ENCODE measurements around the gene FYB1.
A peak's percentile ranks its signal among the peaks of the same experiment; 100 is the strongest.
"Not testable (repeated sequence)": the region's sequence is repeated elsewhere in the genome, so short reads cannot be mapped to it uniquely, and the experiment has no call there.

Gene FYB1, protein sequence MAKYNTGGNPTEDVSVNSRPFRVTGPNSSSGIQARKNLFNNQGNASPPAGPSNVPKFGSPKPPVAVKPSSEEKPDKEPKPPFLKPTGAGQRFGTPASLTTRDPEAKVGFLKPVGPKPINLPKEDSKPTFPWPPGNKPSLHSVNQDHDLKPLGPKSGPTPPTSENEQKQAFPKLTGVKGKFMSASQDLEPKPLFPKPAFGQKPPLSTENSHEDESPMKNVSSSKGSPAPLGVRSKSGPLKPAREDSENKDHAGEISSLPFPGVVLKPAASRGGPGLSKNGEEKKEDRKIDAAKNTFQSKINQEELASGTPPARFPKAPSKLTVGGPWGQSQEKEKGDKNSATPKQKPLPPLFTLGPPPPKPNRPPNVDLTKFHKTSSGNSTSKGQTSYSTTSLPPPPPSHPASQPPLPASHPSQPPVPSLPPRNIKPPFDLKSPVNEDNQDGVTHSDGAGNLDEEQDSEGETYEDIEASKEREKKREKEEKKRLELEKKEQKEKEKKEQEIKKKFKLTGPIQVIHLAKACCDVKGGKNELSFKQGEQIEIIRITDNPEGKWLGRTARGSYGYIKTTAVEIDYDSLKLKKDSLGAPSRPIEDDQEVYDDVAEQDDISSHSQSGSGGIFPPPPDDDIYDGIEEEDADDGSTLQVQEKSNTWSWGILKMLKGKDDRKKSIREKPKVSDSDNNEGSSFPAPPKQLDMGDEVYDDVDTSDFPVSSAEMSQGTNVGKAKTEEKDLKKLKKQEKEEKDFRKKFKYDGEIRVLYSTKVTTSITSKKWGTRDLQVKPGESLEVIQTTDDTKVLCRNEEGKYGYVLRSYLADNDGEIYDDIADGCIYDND
- total RNA-seq, result 651 reads per million, percentile 98 among the genes with 10 or more reads in this experiment

DNA sequence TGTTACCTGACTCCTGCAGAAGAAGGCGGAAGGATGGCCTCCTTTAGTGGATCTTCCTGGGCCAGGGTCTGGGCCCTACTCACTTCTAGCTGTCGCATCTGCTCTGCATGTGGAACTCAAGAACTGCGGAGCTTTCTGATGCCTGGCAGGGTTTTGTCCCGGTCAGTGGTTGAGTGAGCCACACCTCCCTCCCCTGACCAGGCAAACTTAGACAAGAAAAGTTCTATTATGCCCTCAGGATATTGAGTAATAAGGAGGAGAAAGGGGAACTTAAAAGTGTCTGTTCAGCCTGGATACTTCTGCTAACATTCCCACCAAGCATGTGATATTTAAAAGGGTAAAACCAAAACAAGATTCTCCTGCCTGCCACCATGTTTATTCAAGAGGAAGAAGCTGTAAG is at the start of gene FYB1:
TSS of gene FYB1 (minus strand) at position 127 of the 400 bp plus-strand sequence. CDS start 16,603 bp downstream, outside the sequence.
- no peak for DNase-seq

DNA sequence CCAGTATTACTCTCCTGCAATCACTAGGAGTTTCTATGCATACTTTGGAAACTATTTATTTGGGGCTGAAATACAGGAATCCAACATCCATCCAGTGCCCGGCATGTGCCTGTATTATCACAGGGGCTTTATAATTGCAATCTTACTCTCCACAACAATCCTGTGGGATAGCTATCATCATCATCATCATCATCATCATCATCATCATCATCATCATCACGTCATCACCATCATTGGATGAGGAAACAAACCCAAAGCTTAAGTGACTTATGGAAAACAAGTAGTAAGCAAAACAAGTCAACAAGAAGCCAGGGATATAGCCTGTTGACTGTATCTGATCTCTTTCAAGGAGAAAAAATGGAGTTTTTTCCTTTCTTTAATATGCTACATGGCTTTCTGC is 47.8 kb upstream of the FYB1 start:
- DNase-seq, result no peak

DNA sequence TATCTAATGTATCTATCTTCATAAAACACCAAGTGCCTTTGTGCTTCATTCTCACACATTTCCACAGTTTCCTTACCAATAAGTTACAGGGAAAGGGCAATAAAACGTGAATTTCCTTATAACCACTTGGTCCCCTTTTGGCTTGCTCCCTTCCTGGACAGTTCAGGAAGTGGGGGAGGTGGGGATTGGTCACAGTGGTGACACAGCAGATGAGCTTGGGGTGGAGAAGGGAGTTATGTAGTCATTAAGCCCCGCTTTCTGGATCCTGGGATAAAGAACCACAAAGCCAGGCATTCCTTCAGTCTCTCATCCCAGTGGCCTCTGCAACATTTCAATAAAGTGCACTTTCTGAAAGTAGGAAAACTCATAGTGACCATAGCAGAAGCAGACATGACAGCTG is 47.1 kb upstream of the FYB1 start:
- DNase-seq, result no peak

DNA sequence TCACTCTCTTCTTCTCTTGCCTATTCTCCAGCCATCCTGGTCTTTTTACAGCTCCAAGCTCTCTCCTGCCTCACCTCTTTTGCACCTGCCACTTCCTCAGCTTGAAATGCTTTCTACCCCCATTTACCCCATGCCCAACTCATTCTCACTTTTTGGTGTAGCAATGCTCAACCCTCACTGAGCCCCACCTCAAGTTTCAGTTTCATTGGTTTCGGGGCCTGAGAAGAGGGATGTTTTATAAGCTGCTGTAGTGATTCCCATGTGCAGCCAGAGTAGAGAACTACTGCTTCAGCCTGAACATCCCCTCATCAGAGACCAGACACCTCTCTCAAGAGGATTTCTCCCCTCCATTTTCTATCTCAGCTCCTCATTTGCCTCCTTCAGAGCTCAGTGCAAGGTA is 45.2 kb upstream of the FYB1 start:
- DNase-seq, result no peak

DNA sequence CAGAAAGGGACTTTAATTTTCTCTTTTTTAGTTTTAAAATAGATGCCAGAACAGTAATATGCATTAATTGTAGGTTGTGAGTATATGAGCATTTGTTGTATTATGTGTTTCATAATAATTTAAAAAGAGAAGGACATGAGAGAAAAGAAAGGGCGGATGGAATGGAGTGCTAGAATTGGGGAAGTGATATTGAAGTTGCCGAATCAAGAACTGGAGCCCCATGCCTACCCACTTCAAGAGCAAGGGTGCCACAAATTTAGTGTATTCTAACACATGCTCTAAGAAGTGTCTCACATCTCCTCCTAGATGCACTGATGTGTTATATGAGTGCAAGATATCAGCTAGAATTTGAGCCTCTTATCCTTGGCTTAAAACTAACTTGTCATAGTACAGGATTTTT is 43.6 kb upstream of the FYB1 start:
- no peak for DNase-seq

DNA sequence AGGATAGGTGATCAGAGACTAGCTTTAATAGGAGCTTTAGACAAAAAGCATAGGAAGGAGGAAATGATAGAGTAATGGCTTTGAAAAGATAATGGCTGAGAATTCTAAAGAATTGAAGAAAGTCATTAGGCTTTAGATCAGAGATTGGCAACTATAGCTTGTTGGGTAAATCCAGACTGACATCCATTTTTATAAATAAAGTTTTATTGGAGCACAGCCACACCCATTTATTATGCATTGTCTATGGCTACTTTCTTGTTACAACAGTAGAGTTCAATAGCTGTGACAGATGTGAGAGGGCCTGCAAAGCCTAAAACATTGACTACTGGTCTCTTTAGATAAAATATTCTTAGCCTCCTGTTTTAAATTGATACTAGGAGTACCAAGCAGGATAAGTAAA is 40.7 kb upstream of the FYB1 start:
- no peak for DNase-seq

DNA sequence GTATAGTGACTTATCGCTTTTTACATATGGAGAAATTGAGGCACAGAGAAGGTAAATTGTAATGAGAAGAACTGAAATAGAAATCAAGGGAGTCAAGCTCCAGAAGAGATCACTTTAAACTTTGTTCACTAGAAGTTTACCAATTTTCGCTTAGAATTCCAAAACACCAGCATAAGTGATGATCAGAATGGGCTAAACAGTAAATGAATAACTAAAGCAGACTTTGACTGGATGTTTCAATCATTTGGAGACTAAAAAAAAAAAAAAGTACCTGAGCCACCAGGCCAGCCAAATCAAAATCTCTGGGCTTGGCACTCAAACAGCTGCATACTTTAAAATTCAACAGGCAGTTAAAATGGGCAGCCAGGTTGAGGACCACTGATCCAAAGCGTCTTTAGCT is 38.2 kb upstream of the FYB1 start:
- DNase-seq, result no peak

DNA sequence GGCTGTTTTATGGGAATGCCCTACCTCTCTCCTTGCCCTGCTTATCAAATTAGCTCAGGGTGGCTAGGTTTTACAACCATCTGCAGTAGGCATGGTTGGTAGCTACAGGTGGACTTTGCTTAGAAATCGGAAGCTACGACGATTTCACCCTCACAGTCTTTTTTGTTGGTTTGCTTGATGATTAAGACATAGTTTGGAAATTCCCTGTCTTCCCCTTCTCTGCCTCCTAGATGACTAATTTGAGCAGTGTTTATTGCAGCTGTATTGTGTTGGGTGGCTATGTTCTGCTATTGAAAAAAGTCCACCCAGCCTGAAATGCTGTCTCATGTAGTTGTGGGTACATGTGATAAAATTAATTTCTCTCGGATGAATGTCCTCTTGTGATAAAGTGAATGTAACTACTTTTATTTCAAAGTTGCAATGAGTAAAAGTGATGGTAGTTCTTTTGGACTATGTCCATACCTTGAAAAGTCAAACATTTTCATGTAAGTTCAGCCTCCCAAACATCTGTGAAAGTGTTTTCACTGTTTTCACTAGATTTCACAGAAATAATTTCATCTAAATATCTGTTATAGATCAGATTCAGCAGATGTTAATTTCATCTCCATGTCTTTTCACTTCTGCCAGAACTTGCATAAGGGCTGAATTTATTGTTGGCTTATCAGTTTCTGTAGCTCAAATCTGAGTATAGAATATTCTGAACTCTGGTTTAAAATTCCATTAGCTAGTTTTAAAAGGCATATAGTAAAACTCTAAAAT is 37.3 kb upstream of the FYB1 start:
- no peak for DNase-seq

DNA sequence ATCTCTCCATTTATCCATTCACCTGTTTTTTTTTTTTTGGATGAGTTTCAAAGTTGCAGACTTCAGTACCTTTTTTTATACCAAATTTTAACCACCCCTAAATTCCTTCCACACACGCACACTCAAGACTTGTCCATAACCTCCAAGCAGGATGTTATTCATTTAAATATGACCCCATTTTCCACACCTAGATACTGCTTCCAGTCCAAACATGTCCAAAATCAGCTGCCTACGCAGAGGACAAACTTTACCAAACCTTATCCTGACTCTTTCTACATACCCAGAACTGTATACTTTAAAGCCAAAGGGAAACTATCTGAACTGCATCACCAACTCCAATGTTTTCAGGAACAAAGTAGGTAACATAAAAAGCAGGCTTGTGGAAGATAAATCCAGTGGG is 36.0 kb upstream of the FYB1 start:
- no peak for DNase-seq

DNA sequence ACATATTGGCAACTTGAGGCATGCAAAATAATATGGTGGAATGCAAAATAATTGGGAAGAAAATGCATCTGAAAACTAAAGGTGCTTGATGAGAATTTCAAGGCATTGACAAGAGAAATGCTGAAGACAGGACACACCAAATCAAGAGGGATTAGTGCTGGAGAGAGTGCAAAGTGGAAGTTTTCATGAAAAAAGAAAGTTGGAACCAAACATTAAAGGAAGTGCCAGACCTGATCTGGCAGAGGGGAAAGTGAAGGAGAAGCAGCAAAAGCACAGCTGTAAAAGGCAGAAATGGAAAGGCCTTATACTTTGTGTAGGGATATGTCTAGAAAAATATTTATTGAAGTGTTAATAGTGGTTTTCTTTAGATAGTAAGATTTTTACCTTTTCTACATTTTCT is 35.3 kb upstream of the FYB1 start:
- no peak for DNase-seq

DNA sequence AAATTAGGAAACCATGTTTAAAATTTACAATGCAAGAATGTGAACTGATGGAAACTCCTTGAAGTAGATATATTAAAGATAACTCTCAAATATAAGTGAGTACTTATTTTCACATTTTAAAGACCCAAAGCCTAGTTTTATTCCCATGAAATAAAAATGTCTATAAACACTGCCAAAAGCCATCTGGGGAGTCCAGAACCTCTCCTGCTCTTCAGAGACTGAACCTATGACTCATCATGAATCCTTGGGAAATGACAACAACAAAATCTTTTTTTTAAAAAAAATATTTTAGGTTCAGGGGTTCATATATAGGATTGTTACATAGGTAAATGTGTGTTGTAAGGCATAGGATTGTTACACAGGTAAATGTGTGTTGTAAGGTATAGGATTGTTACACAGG is 33.8 kb upstream of the FYB1 start:
- DNase-seq, result no peak

DNA sequence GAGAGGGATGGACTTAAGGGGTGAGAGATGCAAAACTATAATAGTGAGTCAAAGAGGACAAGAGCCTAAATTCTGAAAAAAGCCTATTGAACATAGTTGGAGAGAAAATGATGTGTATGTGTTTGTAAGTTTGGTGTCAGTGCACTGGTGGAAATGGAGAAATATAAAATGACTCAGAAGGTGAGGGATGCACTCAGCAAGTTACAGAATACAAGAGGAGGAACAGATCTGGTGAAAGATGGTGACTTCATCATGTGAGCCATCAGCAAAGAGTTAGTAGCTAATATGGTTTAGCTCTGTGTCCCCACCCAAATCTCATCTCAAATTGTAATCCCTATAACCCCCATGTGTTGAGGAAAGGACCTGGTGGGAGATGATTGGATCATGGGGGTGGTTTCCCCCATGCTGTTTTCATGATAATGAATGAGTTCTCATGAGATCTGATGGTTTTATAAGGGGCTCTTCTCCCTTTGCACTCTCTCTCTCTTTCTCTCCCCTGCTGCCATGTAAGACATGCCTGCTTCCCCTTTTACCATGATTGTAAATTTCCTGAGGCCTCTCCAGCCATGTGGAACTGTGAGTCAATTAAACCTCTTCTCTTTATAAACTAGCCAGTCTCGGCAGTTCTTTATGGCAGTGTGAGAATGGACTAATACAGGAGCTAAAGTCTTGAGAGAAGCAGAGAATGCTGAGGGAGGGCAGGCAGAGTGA is 30.4 kb upstream of the FYB1 start:
- no peak for DNase-seq

DNA sequence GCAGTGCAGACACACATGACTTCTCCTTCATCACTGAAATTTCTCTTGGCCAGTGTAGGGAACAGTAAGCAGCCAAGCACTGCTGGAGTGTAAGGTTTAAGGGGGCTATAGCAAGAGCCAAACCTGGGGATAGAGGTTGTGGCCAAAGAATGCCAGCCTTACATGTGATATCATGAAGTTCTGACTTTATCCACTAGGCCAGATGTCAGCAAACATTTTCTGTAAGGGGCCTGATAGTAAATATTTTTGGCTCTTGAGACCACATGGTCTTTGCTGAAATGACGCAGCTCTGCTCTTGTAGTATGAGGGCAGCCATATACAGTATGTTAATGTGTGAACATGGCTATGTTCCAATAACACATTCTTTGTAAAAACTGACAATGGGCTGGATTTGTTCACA is 29.7 kb upstream of the FYB1 start:
- no peak for DNase-seq

DNA sequence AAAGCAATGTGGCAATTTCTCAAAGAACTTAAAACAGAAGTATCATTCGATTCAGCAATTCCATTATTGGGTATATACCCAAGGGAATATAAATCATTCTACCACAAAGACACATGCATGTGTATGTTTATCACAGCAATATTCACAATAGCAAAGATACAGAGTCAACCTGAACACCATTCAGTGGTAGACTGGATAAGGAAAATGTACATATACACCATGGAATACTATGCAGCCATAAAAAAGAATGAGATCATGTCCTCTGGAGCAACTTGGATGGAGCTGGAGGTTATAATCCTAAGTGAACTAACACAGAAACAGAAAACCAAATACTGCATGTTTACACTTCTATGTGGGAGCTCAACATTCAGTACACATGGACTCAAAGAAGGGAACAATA is 21.4 kb upstream of the FYB1 start:
- no peak for DNase-seq

DNA sequence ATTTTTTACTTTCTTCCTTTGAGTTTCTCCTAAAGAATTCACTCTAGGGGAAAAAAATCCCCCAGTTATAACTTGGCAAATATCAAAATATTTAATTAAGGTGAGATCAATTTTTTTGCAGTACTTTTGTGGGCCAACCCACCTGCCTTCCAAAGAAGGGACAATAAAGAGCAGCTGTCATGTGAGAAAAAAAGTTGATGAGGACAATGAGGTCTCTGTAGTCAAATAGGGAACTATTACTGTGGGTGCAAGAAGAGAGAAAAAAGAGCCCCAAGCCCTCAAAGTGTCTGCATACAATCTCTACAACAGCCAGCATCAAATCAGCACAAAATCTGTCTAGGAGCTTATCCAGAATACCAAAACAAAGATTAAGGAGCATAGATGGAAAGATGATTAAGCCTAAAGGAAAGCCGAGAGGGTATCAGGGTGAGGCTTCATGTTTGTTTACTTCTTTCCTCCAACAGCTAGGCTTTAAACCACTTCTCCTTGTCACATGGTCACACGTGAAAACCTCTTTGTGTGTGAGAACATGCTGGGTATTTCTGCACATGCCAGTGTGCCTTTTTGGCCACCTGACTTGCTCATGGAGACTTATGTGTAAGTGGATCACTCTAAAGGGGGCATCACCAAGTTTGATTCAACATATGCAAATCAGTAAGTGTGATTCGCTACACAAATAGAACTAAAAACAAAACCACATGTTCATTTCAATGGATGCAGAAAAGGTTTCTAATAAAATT is 19.2 kb upstream of the FYB1 start:
- no peak for DNase-seq

DNA sequence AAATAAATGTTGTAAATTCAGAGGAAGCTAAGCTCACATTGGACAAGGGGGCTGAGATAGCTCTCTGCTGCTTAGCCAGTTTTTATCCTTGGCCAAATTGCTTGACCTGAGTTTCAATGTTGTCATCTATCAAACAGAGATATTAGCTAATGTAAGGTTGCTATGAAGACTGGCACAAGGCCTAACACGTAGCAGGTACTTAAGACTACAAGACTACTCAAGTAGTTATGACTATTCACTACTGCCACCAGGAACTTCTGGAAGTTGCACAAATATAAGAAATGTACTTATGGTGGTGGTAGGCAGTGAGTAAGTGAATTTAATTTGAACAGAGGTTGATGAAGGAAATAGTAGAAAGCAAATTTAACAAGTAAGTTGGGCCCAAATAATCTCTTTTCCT is 17.4 kb upstream of the FYB1 start:
- no peak for DNase-seq

DNA sequence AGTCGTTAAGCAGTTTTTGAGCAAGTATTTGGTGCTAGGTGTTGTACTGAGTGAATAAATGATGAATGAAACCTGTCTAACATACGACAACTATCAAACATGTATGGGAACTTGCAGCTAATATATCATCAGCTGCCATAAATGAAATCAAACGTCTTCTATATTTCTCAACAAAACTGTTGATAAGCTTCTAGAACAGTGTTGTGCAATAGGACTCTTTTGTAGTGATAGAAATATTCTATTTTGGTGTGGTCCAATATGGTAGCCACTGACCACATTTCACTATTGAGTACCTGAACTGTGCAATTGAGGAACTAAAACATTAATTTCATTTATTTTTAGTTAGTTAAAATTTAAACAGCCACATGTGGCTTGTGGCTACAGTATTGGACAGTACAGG is 16.3 kb upstream of the FYB1 start:
- DNase-seq, result no peak

DNA sequence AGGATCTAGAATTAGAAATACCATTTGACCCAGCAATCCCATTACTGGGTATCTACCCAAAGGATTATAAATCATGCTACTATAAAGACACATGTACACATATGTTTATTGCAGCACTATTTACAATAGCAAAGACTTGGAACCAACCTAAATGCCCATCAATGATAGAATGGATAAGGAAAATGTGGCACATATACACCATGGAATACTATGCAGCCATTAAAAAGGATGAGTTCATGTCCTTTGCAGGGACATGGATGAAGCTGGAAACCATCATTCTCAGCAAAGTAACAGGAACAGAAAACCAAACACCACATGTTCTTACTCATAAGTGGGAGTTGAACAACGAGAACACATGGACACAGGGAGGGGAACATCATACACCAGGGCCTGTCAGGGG is 15.1 kb upstream of the FYB1 start:
- not testable (repeated sequence) for DNase-seq

DNA sequence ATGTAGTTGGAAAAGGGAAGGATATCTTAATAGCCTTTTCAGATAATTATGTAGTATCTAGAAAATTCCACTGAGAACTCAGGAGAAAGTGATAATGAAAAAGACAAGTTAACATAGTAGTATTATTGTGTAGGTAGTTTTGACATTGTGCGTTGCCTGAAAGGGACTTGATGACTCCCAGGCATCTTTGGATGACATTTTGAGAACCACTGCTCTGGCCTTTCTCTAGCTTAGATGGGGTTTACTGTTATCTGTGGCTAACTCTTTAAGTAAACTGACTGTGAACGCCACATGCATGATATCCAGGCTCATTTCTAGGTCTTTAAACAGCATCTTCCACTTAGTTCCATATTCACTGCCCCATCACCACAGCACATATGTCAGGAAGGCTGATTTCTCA is 14.4 kb upstream of the FYB1 start:
- no peak for DNase-seq

DNA sequence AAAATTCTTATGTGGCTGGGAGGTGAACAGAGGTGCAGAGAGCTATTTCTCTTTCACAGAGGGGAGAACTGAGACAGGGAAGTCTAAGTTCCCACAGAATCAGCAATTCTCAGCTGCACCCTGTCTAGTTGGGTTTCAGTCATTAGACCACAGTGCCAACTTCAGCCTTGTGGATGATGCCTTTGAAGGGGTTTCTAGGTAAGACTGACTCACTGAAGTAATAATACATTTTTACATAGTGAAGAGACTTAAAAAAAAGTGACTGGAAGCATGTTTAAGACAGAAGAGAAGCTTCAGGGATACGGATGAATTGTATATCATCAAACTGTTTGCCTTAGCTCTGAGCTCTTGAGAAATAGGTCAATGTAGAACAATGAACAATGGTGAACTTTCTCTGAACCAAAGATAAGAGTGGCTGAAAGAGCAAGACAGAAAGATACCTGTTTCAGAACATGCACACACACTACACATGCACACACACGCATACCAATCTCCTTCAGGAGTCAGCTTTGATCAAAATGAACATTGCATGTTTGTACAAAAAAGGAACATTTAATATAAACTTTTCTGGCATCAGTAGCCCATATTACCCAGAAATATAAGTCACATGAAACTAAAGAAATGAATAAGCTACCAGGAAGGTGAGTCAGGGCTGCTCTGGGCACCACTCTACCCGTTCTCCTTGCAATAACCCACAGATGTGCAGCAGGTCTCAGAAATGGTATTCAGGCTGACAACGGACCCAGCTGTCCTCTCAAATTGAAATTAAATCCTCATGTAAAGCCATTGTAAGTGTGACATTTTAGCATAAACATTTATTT is 12.6 kb upstream of the FYB1 start:
- no peak for DNase-seq

DNA sequence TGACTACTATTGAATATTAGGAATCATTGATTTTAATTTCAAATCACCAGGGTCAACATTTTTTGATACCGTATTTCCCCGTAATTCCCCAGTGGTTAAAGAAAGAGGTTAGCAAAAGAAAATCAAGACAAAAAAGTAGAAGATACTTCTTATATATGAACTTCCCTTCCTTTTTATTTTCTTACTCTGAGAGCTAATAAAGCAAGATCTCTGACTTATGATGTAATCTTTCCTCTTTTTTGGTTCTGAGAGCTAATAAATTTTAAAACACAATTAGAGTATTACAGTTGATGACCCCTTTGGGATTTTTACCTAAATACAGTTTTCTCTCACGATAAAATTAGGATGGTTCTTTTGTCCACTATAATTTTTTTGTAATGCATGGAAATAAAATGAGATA is 9.2 kb upstream of the FYB1 start:
- no peak for DNase-seq
